Frontal cortex (tissue), 4 donors: ENCODE results near the gene PLEKHA7. TPM values are rescaled to one million over a fixed set of nuclear protein-coding genes. Genes with fewer than 3 reads are reported as not detected.

Source experiments
- DNase-seq, 2 donors: peaks; one replicate each; pipeline ENCODE4 v3.0.0; 2012; ENCODE audit warnings: low spot score in 2 of 2
- FAIRE-seq: peaks from 2 replicates; lab custom pipeline; 2012; peaks lifted over from hg19 to GRCh38; lab: Jason Lieb, UNC
- total RNA-seq: library from RNA; depleted of rRNA; stranded (reverse); fragments of >200 nt; gene quantifications from one replicate; pipeline ENCODE4 v1.2.3, GENCODE V29; 2014
- donor health status: control.
- donor health status: control.
- donor health status: control.

Gene PLEKHA7
- total RNA-seq, 1 donor from 2014 or later: 6.9 TPM

- FAIRE-seq: no peak
- DNase-seq: no peak
These were observed 67.5 kb downstream of the PLEKHA7 start for GRCh38 chr11:16946477-16947282.

GRCh38 chr11:16945671-16946469, 68.3 kb downstream of the PLEKHA7 start:
- peak in 1 of 2 donors; percentile 64 for DNase-seq
- FAIRE-seq: no peak

- DNase-seq: no peak
- FAIRE-seq: no peak
These were observed 71.3 kb downstream of the PLEKHA7 start for GRCh38 chr11:16942911-16943310.

- FAIRE-seq: no peak
- no peak for DNase-seq
These were observed 71.9 kb downstream of the PLEKHA7 start for GRCh38 chr11:16942342-16942741.

GRCh38 chr11:16941935-16942334, 72.3 kb downstream of the PLEKHA7 start:
- FAIRE-seq (no peak), DNase-seq (no peak)

GRCh38 chr11:16938061-16938460, 76.2 kb downstream of the PLEKHA7 start:
- DNase-seq (no peak), FAIRE-seq (no peak)

GRCh38 chr11:16936643-16937042, 77.6 kb downstream of the PLEKHA7 start:
- FAIRE-seq (no peak), DNase-seq (no peak)

- FAIRE-seq: no peak
- peak in 1 of 2 donors; percentile 31 for DNase-seq
These were observed 78.5 kb downstream of the PLEKHA7 start for GRCh38 chr11:16935518-16936302.

GRCh38 chr11:16933756-16934603, 80.2 kb downstream of the PLEKHA7 start:
- DNase-seq (no peak), FAIRE-seq (no peak)

- FAIRE-seq: no peak
- no peak for DNase-seq
These were observed 80.9 kb downstream of the PLEKHA7 start for GRCh38 chr11:16933291-16933690.

GRCh38 chr11:16928044-16928443, 86.2 kb downstream of the PLEKHA7 start:
- FAIRE-seq: no peak

GRCh38 chr11:16926883-16927626, 87.2 kb downstream of the PLEKHA7 start:
- FAIRE-seq: no peak
- no peak for DNase-seq

More at GRCh38 chr11:16928044-16928443, 86.2 kb downstream of the PLEKHA7 start:
- DNase-seq: no peak

GRCh38 chr11:16925561-16926065, 88.6 kb downstream of the PLEKHA7 start:
- FAIRE-seq (no peak), DNase-seq (peak in 1 of 2 donors; percentile 48)

GRCh38 chr11:16924826-16925560, 89.2 kb downstream of the PLEKHA7 start:
- peak; percentile 52 to 60 for DNase-seq
- FAIRE-seq: no peak

GRCh38 chr11:16924462-16924825, 89.8 kb downstream of the PLEKHA7 start:
- FAIRE-seq: no peak
- no peak for DNase-seq

GRCh38 chr11:16923987-16924386, 90.2 kb downstream of the PLEKHA7 start:
- FAIRE-seq (no peak), DNase-seq (no peak)

GRCh38 chr11:16921668-16922067, 92.5 kb downstream of the PLEKHA7 start:
- no peak for DNase-seq
- no peak for FAIRE-seq

- no peak for FAIRE-seq
- DNase-seq: no peak
These were observed 93.2 kb downstream of the PLEKHA7 start for GRCh38 chr11:16921019-16921418.
